Stimulated activated CD8-positive, alpha-beta memory T cell treated with anti-CD3 and anti-CD28 coated beads, Interleukin-15, amount 100 ng/mL, for 4 hours (primary cell): ENCODE measurements around the gene HLA-DOA.

Experiments
- DNase-seq, 2 donors: peaks; one replicate each; pipeline ENCODE4 v3.0.0-alpha.2; 2020; ENCODE audit warnings: low read depth in 2 of 2

Gene HLA-DOA

DNA sequence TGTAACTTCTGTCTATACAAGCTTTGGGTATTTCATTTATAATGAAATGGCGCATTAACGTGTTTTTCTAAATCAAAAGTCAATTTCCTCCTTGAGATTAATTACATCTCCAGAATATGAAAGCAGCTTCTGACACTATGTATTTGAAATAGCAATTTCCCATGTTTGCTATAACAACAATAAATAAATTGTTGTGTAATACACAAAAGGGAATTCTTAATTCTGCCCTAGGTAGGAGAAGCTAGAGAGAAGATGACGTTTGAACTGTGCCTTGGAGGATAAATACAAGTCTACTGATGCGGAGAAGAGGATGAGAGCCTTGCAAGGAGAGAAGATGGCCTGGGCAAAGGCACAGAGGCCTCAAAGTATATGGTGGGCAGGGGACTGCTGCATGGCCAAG is 7.6 kb upstream of the HLA-DOA start:
- no peak for DNase-seq

DNA sequence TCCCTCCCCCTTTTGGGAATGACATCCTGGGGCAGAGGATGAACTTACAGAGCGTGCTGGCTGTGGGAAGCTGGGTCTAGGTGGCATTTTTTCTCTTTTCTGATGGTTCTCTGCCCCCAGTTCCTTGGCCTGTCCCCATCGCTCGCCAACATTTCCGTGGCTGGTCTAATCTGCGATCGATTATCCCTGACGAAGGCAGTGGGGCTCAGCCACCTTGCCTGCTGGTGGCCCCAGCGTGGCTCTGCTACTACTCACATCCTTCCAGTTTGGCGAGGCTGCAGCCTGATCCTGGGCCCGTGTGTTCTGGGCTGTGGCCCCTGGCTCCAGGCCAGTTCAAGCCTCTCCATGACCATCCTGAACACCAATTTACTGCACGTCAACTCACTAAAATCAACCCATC is 6.4 kb upstream of the HLA-DOA start:
- DNase-seq = no peak

DNA sequence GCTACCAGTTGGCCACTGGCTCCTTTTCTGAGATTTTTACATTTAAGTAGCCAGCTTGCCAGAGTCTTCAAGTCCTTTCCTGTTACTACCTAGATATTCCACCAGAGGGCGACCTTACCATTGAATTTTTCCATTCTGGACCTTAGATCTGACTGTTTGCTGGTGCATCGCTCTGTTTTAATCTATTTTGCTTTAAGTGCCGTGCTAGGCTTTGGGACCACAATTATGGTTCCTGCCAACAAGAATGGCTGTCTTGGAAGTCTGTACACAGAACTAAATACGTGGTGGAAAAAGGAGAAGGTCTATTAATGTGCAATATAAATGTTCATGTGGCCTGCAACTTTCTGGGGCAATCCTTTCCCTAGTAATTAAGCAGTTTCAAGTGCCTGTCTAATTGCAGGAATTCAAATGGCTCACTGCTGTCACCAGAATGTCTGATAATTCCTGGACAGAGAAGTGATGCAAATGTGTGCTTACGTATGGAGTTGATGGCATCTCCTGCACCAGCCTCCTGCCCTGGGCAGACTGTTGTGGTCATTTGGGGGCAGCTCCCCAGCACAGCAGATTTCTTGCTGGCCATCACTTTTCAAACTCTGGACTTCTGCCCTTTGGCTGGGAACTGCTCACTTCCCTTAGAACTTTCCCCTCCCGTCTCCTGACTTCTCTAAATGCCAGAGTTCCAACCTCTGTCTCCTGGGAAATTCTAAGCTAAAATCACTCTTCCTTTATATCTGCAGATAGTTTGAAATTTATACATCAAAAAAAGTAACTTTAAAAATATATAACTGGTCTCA is 5.6 kb upstream of the HLA-DOA start:
- peak in 1 of 2 donors; percentile 18 for DNase-seq

DNA sequence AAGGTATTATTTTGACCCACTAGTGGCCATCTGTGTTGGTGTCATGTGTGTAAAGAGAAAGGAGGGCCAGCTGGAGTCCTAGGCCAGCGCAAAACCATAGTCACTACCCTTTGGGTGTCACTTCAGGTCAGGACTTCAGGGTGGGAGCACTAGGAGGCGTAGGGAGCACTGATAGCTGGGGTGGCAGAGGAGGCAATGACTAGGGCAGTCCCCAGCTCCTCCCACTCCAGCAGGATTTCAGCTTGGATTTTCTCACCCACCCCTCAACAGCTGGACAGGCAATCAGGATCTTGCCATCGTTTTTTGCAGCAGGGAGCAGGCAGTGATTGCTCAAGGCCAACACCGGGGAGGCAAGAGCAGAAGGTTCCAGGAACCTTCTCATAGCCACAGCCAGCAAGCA is 4.2 kb upstream of the HLA-DOA start:
- DNase-seq = no peak

DNA sequence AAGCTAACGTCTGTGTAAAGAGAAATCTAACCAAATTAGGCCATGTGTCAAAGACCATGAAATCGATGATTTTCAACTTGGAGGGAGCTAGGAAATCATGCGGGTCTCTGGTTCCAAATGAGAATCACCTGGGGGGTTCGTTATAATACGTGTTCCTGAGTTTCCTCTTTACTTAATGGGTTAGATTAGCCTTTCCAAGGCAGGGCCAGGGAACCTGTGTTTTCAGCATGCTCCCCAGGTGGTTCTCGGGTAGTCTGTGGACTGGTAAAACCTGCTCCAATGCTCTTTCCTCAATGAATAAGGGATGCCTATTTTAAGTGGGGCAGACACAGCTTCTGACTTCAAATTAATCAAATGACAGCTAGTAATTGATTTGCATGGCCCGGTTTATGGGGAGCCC is 965 bp upstream of the HLA-DOA start:
- no peak for DNase-seq

DNA sequence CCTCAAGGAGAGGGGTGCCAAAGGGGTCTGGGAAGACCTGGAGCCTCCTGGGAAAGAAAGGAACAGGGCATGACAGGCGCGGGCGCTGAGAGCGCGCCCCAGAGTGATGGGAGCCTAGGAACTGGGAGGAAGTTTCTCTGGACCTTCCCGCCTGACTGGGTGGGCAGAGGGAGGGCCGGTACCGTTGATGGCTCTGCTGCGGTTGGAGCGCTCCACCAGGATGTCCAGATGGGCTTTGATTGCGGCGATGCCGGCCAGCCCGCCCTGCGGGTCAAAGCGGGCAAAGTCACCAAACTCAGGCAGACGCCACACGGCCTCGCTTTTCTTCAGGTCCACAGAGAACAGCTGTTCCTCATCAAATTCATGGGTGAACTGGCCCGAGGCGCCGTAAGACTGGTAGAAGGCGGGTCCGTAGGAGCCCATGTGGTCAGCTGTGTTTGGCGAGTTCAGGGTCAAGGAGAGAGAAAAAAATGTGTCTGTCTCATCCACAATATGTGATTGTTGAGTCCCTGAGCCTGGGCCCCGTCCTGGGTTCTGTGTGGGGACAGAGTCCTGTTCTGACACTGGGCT is 1.5 kb downstream of the HLA-DOA start:
- DNase-seq = no peak

DNA sequence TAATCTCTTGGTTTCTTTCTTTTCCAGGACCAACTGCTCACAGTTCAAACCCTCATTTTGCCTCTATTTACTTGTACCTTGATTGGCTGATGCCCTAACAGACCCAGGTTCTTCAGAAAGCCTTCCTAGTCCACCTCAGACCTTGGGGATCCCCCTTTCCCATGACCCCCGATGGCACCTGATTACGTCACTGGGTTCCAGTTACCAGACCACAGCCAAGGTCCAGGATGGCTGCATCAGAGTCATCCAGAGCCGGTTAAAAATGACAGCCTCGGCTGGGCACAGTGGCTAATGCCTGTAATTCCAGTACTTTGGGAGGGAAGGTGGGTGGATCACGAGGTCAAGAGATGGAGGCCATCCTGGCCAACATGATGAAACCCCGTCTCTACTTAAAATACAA is 4.5 kb downstream of the HLA-DOA start:
- no peak for DNase-seq

DNA sequence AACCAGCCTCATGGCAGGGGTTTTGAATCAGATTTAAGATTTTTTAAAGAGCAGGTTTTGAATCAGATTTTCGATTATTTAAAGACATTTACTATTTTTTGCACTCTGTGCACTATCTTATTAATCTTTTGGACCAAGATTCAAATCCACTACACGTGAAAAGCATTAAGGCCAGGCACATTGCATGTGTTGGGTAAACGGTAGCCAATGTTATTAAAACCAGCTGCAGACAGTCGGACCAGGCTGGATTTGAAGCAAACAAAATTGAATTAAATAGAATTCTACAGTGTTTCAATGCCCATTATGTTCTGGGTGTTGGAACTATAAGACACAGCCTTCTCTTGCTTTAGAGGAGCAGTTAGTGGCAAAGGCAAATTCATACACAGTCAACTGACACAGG is 7.7 kb downstream of the HLA-DOA start:
- no peak for DNase-seq

DNA sequence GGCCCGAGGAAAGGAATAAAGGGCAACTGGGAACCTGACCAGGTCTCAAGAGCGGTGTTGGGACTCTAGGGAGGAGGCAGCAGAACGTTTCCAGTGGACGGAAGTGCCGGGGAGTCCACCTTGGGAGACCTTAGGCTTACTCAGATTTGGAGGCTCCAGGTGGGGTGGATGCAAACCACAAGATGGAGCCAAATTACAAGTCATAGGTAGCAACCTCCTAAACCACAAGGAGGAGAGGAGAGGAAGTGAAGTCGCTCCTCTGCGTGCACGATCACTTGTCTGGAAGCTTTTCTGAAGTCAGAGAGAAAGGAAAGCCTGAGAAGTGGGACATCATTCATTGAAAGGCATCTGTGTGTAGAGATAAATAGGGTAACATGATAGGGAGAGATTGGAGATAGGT is 9.3 kb downstream of the HLA-DOA start:
- no peak for DNase-seq

DNA sequence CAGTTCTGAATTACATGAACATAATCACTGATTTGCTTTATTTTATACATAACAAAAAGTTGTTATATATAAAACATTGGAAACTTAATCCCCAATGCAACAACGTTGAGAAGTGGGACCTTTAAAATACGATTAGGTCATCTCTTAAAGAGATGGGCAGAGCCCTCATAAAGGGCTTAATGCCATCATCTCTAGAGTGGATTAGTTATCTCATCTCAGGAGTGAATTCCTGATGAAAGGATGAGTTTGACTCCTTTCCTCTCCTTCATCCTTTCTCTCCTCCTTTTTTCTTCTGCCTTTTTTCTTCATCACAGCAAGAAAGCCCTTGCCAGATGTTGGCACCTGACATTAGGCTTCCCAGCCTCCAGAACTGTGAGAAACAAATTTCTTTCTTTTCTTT is 13.9 kb downstream of the HLA-DOA start:
- no peak for DNase-seq

DNA sequence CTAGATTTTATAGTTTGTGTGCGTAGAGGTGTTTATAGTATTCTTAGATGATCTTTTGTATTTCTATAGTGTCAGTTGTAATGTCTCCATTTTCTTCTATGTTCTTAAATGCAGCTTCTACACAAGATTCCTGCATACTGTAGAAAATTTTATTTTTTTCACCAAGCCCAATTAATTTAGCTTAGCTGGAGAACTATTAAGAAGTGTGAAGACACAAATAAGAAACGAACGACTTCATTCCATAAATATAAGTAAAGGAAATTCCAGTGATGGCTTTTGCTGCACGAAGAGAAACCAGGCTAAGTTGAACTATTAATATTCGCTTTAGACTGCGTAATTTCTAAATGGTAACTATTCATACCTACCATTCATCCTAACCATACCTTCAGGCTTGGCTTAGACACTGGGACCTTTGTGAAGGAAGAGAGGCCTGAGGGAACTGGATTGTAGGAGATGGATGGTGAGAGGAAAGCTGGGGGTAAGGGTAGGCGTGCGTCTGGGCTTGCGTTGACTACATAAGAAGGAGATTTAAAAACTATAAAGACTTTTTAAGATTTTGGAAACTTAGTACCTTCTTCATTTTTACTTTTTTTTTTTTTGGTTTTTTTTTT is 15.9 kb downstream of the HLA-DOA start:
- no peak for DNase-seq

DNA sequence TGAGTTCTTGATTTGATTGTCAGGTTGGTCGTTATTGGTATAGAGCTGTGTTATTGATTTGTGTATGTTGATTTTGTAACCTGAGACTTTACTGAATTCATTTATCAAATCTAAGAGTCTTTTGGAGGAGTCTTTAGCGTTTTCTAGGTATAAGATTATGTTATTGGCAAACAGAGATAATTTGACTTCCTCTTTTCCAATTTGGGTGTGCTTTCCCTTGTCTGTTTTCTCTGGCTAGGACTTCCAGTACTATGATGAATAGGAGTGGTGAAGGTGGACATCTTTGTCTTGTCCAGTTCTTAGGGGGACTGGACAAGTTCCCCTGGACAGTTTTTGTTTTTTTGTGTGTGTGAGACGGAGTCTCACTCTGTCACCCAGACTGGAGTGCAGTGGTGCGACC is 17.4 kb downstream of the HLA-DOA start:
- DNase-seq = no peak

DNA sequence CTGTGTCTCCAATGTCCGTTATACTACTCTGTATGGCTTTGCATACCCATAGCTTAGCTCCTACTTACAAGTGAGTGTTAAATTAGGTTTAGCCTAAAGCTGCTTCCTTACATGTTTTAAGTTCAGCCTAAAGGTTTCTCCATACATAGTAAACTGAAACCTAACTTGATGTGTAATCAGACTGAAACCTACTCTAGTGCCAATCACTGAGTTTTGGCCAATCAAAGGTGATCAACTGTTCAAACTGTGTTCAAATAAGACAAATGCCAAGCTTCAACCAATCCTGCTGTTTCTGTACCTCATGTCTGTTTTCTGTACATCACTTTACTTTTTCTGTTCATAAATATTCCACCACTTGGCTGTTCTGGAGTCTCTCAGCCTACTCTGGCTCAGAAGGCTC is 20.0 kb downstream of the HLA-DOA start:
- no peak for DNase-seq

DNA sequence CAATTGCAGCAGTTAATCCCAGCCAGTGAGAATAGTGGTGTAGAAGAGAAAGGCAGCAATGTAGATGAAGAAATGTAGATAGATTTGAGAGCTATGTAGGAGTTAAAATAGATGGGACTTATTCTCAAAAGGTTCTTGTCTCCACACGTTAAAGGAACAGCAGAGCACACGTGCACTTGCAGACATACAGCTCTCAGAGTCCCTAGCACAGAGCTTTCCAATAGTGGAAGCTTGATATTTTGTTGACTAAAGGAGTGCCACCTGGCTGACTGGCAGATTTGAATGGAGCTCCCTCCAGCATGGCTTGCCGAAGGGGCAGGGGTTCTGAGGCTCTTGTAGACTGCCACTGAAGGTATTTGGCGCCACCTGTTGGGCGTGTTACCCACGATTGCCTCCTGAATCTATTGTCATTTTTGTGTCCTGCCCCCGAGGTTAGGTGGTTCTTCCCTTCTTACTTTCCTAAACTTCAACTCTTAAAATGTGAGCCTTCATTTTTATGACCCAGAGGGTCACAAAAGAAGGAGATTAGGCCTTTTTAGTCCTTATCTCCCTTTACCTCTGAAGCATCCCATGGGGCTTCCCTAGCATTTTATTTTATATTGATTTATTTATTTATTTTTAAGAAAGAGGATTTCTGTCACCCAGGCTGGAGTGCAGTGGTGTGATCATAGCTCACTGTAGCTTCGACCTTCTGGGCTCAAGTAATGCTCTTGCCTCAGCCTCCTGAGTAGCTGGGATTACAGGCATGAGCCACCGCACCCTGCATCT is 24.6 kb downstream of the HLA-DOA start:
- DNase-seq = peak; percentile 59 to 80

DNA sequence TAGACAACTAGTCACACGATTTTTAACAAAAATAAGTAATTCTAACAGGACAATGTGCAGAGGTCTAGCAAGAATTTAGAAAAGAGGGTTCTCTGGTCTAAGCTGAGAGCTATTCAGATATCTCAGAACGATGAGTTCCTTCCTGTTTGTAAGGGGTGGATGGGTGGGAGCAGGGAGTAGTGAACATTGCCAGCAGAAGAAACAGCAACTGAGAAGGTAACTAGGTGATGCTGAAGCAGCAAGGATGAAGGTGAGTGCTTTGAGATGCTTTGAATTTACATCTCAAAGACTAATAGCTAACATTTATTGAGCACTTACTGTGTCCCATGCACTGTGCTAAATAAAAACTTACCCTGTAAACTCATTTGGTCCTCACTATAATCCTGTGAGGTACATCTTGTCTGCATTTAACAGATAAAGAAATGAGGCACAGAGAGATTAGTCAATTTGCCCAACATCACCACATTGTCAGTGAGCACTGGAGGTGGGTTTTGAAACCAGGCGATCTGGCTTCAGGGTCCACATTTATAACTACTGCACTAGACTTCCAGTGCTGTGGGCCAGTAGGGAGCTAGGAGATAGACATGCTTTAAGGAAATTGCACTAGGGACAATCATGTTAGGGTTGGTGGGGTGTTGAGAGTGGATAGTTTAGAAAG is 25.3 kb downstream of the HLA-DOA start:
- no peak for DNase-seq

DNA sequence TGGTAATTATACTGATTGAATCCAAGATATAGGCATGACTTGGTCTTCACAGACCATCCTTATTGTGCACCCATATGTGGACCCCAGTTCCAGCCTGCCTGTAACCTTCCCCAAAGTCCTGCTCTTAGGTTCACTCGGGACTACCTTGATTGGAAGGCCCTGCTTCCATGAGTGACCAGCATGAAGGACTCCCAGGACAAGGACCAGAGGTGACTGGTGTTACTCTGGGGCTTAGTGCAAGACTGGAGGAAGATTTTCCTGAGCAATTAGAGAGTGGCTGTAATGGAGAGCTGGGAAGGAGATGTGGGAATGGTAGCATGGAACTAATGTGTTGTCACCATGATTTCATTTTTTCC is 25.9 kb downstream of the HLA-DOA start:
- DNase-seq = no peak

DNA sequence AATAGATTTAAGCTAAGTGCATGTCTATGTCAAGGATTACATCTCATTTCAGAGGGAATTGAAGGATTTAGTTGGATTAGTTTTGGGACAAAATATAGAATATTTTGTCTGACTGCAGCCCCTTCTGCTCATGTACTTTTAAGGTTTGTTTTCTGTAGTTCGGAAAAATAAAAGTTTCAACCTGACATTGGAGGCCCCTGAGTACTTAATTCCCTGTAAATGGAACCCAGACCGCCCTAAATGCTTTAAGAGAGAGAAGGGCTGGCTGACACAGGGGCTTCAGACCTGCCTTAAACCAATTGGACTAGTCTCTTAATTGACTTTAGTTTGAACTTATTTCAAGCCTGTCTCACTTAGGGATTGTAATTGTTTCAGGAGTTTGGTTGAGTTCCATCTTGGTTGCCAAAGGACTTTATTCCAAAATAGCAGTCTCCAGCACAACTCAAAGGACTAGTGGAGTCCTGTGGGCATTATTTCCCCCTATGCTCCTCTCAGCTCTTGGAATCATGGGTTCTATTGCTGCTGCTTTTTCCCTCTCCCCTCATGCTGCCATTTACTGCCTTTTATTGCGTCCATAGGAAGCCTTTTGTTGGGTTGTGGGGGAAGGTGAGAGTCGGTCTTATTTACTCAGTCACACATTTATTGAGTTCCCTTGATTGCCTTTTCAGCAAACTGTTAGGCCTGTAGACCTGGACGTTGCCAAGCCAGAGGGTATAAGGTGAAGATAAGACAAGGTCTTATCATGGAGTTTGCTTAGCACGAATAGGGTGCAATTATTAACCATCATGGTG is 26.5 kb downstream of the HLA-DOA start:
- DNase-seq = no peak

DNA sequence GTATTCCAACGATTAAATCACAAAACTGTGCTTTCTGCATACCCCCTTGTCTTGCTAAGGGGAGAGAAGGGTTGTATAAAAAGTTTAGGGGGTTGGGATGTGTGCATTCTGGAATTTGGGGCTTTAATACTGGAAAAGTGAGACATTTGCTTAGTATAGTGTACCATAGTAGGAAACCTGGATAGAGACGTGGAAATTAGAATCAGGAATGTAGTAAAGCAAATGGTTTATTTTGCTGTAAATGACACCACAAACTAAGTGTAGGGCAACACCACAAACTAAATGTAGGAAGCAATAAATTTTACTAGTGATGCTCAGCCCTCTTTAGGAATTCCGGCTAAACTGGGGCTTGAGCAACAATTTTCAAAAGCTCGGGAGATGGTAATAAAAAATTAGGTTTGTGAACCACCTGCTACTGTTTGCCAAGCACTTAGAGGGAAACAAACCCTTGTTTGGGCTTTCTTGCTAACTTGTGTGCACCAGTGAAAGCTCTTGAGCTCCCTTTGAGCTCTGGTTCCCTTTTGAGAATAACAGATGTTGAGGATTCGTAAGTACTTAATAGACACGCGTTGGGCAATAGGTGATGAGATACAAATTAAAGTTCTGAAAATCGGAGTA is 27.2 kb downstream of the HLA-DOA start:
- no peak for DNase-seq

DNA sequence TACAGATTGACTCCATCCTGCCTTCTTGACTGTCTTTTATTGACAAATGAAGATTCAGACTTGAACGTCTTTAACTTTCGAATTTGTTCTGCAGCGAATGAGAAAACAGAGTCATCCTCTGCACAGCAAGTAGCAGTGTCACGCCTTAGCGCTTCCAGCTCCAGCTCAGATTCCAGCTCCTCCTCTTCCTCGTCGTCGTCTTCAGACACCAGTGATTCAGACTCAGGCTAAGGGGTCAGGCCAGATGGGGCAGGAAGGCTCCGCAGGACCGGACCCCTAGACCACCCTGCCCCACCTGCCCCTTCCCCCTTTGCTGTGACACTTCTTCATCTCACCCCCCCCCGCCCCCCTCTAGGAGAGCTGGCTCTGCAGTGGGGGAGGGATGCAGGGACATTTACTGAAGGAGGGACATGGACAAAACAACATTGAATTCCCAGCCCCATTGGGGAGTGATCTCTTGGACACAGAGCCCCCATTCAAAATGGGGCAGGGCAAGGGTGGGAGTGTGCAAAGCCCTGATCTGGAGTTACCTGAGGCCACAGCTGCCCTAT is 28.8 kb downstream of the HLA-DOA start:
- DNase-seq = no peak

DNA sequence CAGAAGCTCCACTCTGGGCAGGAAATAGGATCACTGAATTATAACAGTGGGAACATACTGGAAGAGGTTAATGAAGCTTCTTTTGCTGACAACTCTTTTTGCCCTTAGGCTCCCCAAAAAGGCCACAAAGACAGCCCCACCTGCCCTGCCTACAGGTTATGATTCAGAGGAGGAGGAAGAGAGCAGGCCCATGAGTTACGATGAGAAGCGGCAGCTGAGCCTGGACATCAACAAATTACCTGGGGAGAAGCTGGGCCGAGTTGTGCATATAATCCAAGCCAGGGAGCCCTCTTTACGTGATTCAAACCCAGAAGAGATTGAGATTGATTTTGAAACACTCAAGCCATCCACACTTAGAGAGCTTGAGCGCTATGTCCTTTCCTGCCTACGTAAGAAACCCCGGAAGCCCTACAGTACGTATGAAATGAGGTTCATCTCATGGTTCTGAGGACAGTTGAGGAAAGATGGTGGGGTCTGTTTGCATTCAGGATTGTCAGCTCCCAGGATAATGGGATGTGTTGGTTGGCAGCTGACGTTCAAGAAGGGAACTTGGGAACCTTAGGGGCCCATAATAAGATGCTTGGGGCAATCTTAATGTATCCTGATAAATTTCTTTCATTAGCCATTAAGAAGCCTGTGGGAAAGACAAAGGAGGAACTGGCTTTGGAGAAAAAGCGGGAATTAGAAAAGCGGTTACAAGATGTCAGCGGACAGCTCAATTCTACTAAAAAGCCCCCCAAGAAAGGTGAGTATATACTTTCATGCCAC is 29.5 kb downstream of the HLA-DOA start:
- no peak for DNase-seq
